NCI-H1092 treated with DMSO at 0.1 percent for 48 hours (cell line): Measurements from ENCODE around the gene LHFPL3.
A peak's percentile ranks its signal among the peaks of the same experiment; 100 is the strongest.
"Not testable (repeated sequence)": the region's sequence is repeated elsewhere in the genome, so short reads cannot be mapped to it uniquely, and the experiment has no call there.

Source experiments
- DNase-seq: peaks from one replicate; lab custom pipeline; 2025; lab: John Stamatoyannopoulos, UW

LHFPL3 gene

DNA sequence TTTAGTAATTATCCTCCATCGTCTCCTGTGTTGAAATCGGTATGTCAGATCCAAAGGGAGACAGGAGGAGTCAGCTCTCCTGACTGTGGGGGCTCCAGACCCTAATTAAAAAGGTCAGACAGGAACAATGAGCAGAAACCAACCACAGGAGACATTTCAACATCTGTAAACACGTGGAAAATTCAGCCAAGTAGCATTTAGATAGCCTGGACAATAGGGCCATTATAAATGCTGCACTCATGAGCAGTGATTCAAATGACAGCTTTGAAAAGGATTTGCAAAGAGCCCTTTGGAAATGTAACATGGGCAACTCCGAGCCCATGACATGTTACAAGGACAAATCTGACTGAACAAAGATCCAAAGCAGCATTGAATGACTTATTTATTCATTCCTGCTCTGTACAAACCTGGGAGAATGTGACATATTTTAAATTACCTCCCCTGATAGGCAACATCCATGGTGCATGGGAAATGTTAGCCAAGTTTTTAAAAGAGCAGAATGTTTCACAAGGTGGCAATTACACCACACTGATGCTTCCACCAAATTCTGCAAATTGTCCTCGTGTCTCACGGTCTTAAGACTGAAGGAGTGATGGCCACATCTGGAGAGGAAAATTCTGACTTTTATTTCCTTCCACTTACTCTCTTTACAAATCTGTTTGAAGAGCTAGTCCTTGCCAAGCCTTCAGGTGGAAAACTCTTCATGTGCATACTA is 572.3 kb downstream of the LHFPL3 start:
- DNase-seq = no peak

DNA sequence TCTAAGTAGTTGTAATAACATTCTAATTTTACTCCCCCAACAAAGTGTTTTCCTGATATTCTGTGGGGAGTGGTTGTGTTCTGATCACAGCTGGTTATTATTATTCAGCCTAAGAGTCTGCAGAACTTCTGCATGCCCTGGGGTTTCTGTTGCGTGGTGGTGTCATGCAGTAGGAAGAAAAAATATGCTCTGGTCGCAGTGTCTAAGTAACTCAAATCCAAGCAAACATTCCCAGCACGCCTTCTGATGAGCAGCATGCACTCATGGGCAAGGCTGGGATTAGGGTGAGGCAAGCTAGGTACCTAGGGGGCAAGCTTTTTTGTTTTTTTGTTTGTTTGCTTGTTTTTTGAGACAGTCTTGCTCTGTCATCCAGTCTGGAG is 572.8 kb downstream of the LHFPL3 start:
- DNase-seq = no peak

DNA sequence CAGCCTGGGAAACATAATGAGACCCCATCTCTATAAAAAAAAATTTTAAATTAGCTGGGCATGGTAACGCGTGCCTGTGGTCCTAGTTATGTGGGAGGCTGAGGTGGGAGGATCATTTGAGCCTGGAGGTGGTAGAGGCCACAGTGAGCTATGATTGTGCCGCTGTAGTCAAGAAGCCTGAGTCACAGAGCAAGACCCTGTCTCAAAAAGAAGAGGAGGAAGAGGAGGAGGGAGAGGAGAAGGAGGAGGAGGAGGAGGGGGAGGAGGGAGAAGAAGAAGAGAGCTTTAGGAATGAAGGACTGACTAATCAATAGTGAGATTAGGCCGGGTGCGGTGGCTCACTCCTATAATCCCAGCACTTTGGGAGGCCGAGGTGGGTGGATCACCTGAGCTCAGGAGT is 573.8 kb downstream of the LHFPL3 start:
- DNase-seq = no peak

DNA sequence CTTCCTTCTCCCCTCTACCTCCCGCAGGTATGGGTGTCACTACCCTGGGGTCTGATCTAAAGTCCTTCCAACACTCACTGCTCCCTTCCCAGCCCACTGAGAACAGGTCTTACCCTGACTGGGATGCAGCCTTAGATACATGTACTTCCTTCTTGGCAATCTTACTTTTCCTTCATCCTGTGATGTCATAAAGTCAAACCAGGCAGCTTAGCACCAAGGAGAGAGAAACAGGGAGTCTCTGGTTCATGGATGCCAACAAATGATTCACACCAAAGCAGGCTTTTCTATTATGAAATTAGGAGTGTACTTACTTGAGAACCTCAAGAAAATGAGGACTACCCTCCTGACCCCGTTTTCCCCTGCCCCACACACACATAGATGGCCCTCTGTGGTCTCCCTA is 574.6 kb downstream of the LHFPL3 start:
- DNase-seq = no peak

DNA sequence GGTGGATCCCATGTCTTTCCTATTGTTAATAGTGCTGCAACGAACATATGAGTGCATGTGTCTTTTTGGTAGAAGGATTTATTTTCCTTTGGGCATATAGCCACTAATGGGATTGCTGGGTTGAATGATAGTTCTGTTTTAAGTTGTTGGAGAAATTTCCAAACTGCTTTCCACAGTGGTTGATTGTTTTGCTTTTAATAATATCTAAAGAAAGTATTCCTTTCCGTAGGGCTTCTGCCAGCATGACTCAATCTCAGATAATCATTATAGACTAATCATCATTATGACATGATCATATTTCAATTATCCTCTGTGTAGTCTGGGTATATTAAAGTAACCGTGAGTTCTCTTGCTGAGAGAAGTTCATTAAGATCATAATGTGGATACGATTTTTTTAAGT is 575.4 kb downstream of the LHFPL3 start:
- DNase-seq = no peak

DNA sequence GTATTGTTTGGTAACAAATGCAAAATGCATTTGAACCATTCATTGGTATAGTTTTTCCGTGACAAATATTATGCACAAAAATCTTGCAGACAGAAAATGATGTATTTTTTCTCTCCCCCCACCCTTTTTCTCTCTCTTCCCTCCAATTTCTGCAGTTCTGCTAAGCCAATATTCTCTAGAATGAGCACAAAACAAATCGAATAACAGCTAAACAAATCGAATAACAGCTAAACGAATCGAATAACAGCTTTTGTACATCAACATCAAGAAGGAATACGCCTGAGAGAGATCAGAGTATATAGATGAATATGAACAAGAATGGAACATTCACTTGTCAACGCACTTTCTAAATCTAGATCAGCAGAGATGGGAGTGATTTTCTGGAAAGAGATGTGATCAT is 577.6 kb downstream of the LHFPL3 start:
- no peak for DNase-seq

DNA sequence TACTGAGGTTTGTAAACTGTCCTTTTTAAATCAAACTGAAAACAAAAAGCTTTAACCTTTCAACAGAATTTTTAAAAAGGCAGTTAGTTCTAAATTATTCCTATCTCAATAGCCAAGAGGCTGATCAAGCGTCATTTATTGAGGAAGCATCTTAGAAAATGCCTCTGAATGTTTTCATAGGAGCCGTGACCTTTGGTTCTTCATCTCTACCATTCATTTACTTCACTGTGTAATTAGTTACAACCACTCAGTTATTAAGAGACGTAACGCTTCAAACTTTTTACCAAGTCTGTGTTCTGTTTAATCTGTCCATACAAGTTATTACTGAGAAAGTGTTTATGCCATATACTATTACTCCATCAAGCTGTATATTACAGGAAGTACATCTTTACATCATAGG is 578.2 kb downstream of the LHFPL3 start:
- no peak for DNase-seq

DNA sequence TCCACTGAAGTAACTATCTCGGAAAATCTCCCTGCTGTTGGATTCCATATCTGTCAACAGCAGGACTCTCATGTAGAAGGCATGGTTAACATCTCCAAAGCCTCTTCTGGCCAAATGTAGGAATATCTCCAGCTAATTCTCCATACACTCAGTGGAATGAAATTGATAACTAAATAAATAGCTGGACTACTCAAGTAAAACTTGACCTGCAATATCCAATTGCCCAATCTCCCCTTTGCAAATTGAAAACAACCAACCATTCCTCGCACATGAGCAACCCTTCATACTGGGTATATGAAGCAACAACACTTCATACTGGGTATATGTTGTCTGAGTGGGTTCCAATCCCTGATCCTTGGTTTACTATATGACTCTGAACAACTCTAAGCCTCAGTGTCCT is 580.2 kb downstream of the LHFPL3 start:
- no peak for DNase-seq

DNA sequence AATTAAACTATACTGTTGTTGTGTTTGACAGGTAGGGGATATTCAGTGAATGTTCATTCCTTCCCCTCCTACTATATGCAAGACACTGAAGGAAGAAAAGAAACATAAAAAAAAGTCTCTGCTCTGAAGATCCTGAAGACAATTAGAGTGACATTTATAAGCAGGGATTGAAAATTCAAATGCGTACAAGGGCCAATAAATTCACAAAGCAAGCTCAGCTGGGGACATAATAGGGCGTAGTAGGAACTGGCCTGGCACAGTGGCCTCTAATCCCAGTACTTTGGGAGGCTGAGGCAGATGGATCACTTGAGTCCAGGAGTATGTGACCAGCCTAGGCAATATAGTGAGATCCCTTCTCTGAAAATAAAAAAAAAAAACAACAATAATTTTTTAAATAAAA is 580.7 kb downstream of the LHFPL3 start:
- no peak for DNase-seq

DNA sequence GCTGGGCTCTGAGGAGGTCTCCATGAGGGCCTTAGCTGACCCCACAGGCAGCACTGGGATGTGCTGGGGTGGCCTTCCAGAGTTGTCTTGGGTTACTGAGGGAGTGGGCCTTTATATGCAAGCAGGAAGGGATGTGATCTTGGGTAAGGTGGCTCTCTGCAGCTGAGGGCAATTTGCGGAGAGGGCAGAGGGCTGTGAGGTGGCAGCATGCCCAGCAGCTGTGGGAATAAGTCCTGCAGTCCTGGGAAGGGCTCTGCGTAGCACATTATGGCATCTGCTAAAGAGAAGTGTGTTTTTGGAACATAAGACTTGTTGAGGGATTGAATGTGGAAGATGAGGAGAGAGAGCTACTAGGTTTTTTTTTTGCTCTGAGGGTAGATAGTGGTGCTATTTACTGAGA is 586.0 kb downstream of the LHFPL3 start:
- DNase-seq = peak; percentile 13

DNA sequence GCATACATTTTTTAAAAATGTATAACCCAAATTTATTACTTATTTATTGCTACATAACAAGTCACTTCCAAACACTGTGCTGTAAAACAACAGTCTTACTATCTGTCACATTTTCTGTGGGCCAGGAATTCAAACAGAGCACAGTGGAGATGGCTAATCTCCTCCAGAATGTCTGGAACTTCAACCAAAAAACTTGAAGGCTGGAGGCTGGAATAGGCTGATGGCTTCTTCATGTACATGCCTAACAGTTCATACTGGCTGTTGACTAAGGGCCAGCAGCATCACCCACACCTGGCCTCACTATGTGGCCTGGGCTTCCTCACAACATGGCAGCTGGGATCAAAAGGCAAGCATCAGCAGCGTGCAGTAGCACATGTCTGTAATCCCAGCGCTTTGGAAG is 593.2 kb downstream of the LHFPL3 start:
- DNase-seq = no peak

DNA sequence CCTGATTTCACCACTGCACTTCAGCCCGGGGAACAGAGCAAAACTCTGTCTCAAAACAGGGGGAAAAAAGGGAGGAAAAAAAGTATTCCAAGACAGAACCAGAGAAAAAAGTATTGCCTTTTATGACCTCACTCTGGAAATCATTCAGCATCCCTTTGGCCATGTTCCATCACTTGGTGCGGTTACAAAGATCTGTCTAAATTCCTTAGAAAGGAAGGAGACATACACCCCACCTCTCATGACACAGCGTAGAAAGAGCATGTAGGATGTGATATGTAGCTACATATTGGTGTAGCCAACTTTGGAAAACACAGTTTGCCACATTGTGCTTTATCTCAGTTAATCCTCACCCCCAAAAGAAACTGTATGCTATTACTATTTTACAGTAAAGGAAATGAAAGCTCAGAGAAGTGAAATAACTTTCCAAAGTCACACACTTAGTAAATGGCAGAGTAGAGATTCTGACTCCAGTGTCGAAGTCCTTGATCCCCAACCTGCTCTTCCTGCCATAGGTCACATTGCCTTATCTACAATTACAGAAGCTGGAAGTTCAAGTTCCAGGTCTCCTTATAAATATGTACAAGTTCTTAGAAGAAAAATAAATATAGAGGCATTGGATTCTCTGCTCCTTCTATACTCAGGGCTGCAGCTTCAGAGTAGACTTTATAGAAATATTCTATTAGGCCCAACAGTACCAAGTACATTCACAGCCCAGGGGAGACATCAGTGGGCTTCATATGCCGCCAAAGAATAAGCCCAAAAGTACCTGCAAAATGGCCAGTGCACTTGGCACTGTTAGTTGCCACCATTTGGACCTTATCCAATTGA is 594.0 kb downstream of the LHFPL3 start:
- DNase-seq = no peak

DNA sequence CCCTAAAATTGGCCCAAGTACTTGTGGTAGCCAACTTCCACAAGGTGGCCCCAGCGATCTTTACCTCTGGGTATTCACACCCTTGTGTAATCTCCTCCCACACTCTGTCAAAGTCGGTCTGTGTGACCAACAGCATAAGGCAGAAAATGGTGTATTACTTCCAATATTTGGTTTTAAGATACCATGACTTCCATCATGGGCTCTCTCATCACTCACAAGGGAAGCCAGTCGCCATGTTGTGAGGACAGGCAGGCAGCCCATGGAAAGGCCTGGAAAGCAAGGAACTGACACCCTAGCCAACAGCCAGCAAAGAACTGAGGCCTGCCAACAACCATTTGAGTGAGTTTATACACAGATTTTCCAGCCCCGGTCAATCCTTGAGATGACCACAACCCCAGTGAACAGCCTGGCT is 594.6 kb downstream of the LHFPL3 start:
- DNase-seq = peak; percentile 79

DNA sequence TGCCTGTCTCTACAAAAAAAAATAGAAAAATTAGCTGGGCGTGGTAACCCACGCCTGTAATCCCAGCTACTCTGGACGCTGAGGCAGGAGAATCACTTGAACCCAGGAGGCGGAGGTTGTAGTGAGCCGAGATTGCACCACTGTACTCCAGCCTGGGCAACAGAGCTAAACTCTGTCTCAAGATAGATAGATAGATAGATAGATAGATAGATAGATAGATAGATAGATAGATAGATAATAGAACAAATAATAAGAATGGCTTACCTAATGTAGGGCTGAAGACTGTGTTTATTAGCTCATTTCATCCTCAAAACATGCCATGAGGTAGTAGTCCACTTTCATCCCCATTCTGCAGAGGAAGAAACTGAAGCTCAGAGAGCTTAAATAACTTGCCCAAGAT is 597.8 kb downstream of the LHFPL3 start:
- not testable (repeated sequence) for DNase-seq

DNA sequence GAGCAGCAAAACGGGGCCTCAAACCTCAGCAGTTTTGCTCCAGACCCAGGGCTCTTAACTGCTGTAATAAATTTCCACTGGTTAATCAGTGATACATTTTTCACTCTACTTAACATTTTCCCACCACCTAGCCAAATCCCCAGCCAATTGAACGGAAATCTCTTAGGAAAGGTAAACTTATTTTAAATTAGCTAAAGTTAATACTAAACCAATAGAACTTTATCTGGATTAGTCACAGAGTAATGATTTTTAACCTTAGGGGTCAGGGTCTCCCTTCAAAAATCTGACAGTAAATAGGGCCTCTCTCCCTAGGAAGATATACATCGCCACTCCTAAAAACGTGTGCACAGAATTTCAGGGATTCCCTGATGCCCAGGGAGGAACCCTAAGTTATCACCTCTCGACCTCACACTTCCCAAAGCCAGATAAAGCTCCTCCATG is 598.2 kb downstream of the LHFPL3 start:
- no peak for DNase-seq

DNA sequence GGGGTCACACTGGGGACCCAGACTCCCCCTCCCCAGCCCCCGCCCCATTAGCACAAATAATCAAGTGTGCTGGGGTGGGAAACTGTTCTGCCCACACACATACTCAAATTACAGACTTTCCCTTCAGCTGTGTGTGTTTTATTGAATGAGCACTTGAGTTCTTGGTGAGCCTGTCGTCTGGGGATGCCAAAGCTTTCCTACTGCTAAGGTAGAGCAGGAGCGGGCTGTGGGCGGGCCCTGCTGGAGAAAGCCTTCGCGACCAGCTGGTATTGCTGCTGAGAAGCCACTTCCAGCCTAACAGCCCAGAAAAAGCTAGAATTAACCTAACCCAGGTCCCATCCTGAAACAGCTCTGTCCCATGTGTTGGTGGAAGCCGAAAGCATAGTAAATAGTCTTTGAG is 598.7 kb downstream of the LHFPL3 start:
- peak; percentile 46 for DNase-seq

DNA sequence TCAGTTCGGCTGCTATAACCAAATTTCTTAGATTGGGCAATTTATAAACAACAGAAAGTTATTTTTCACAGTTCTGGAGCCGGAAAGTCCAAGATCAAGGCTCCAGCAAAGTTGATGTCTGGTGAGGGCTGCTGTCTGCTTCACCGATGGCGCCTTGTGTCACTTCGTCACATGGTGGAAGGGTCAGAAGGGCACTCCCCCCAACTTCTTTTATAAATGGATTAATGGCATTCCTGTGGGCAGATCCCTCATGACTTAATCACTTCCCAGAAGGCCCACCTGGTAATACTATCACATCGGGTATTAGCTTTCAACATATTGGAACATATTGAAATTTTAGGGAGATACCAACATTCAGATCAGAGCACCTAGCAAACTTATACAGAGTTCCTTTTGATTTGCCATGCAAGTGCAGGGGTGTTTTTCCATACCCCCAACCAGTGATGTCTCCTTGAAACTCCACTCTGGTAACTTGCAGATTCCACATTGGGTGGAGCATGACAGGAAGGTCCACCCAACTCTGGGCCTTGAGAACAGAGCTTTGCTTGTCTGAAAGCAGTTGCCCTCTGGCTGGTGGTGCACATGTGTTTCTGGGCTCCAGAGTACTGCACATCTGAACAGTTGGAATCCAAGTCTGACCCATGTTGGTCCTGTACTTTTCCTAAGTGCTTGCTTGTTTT is 600.5 kb downstream of the LHFPL3 start:
- no peak for DNase-seq

DNA sequence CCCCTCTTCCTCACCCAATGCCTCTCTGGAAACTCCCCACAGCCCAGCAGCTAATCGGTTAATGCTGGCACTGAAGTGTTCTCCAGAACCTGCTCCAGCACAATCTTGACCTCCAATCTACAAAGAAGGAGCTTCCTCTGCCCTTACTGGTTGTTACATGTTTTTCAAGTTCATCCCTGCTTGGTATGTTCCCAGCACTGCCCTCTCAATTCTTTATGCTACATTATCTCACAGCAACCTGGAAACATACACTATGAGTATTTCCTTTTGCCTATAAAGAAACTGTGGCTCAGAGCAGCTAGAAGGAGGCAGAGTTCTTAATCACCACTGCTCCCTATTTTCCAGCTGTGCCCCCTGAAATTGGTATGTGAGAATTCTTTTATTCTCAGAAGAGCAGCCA is 601.5 kb downstream of the LHFPL3 start:
- DNase-seq = no peak

DNA sequence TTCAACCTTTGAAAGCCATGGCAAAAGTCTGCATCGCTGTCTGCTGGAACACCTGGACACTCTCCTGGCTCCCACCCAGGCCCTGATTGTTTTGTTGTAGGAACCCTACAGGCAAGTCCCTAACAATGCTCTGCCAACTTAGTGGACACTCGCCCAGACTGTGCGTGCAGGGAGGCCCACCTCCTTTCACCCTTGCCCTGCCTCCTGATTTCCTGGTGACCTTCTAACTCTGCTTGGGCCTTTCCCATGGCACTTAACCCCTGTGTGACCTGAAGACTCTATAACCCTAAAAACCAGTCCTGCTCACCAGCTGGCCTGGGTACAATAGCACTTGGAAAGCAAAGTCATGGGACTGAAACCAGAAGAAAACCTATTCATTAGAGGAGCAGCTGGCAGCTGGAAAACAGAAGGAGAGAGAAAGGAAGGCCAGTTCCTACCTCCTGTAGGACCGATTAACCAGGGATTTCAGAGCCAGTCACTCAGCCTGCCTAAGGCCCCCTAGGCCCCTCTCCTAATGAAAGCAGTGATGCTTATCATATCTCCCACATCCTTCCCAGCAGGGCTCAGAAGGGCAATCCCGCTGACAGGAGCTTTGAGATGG is 602.9 kb downstream of the LHFPL3 start:
- peak; percentile 90 for DNase-seq

DNA sequence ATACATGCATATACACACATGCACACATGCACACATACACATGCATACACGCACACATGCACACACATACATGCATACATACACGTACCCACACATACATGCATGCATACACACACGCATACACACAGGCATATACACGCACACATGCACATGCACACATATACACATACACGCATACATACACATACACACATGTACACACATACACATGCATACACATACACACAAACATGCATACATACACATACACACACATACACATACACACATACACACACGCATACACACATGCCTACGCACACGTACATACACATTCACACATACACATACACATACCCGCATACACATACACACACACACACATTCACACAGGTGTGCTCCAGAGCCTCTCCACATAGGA is 604.6 kb downstream of the LHFPL3 start:
- no peak for DNase-seq

DNA sequence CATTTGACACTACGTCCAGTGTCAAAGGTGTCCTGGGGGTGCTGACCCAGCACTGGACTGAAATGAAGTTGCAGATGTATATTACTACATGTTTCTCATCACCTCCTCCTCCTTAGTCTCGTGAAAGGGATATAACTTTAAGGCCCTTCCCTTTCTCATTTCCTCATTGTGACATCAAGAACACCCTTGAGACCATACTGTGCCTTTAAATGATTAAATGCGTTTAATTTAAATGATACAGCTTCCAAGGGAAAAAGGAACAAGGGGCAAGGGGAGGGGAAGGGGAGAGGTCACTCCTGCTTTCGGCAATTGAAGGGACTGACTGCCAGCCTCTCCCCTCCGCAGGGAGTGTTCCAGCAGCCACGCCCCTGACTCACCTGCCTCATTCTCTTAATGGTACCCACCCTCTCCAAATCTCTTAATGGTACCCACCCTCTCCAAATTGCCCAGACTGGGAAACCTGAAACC is 605.2 kb downstream of the LHFPL3 start:
- DNase-seq = no peak

DNA sequence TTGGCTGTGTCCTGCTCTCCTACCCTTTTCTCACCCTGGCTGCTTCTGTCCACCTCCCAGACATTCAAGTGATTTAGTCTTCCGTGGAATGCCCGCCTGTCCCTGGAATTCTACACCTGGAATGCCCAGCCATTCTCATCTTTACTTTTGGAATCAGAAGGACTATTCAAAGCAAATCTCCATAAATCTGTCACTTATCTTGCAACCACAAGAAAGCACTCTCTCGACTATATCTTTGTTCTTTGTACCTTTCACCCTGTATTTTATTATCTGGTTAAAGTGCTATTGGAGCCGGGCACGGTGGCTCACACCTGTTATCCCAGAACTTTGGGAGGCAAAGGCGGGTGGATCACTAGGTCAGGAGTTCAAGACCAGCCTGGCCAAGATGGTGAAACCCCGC is 606.3 kb downstream of the LHFPL3 start:
- no peak for DNase-seq

DNA sequence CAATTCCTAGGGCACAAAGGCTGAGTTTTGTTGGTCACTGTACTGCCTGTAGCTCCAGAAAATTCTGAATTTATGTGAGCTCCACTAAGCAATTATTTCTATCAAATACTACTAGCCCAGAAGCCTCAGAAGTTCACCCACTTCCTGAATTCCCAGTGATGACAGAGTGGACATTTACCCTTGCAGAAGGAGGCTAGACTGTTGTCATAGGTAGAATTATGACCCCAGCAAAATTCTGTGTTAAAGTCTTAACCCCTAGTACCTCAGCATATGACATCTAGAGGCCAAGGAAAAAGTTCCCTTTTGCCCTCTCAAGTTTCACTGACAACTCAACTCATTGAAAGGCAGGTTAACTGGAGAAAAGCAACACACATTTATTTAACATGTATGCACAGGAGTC is 606.9 kb downstream of the LHFPL3 start:
- no peak for DNase-seq
